Neuronal stem cell (in vitro differentiated cells): ENCODE data around the gene NXPH2.

Experiments used
- DNase-seq: peaks from one replicate; pipeline ENCODE4 v3.0.0-alpha.2; 2013; ENCODE audit warnings: low spot score
- H2AFZ ChIP-seq: one replicate; pipeline ENCODE4 v1.6.1; 2013; ENCODE audit warnings: mild to moderate bottlenecking, low read length, inconsistent platforms
- H2AK5ac ChIP-seq: 2 replicates; pipeline ENCODE4 v1.6.1; 2013; ENCODE audit warnings: low read depth, mild to moderate bottlenecking, inconsistent platforms, low read length, moderate library complexity, mixed read lengths
- H2BK120ac ChIP-seq: 2 replicates; pipeline ENCODE4 v1.6.1; 2013; ENCODE audit warnings: low read depth, mild to moderate bottlenecking, inconsistent platforms, low read length, moderate library complexity, mixed read lengths
- H2BK12ac ChIP-seq: one replicate; pipeline ENCODE4 v1.6.1; 2013; ENCODE audit warnings: low read length, inconsistent platforms
- H2BK15ac ChIP-seq: 2 replicates; pipeline ENCODE4 v1.6.1; 2013; ENCODE audit warnings: mild to moderate bottlenecking, low read length, inconsistent platforms, mixed read lengths
- H2BK5ac ChIP-seq: one replicate; pipeline ENCODE4 v1.6.1; 2013; ENCODE audit warnings: inconsistent platforms, mild to moderate bottlenecking, low read length, moderate library complexity
- H3K14ac ChIP-seq: one replicate; pipeline ENCODE4 v1.6.1; 2013; ENCODE audit warnings: low read length, inconsistent platforms
- H3K18ac ChIP-seq: 2 replicates; pipeline ENCODE4 v1.6.1; 2013; ENCODE audit warnings: low read length, inconsistent platforms
- H3K23ac ChIP-seq: 2 replicates; pipeline ENCODE4 v1.6.1; 2013; ENCODE audit warnings: low read depth, mild to moderate bottlenecking, mixed read lengths, low read length, inconsistent platforms; ENCODE audit not compliant: poor library complexity
- H3K27ac ChIP-seq: replicated peaks from 3 replicates; pipeline ENCODE4 v1.5.1; 2013; ENCODE audit warnings: low read length, inconsistent platforms
- H3K27me3 ChIP-seq, 3 experiments: 2 replicates each; pipeline ENCODE4 v1.6.1; 2013; ENCODE audit warnings: low read length in 3 of 3, mild to moderate bottlenecking in 2 of 3, inconsistent platforms in 1 of 3, low read depth in 1 of 3, mixed read lengths in 1 of 3, moderate library complexity in 1 of 3; ENCODE audit not compliant: control insufficient read depth in 3 of 3, insufficient read depth in 3 of 3
- H3K36me3 ChIP-seq, 2 donors: replicated peaks in 1 of 2; 2 replicates each; pipeline ENCODE4 v1.6.1; 2013; ENCODE audit warnings: low read length in 2 of 2; ENCODE audit not compliant: control insufficient read depth in 2 of 2, insufficient read depth in 2 of 2
- H3K4ac ChIP-seq: 2 replicates; pipeline ENCODE4 v1.6.1; 2013; ENCODE audit warnings: inconsistent platforms, mild to moderate bottlenecking, low read length, moderate library complexity
- H3K4me1 ChIP-seq, 2 donors: 1 replicate in 1 of 2; 2 replicates in 1 of 2; pipeline ENCODE4 v1.6.1; 2013; ENCODE audit warnings: low read length in 2 of 2, low read depth in 1 of 2; ENCODE audit not compliant: control insufficient read depth in 2 of 2, insufficient read depth in 1 of 2
- H3K4me2 ChIP-seq: one replicate; pipeline ENCODE4 v1.6.1; 2013; ENCODE audit warnings: mild to moderate bottlenecking, low read length, inconsistent platforms; ENCODE audit not compliant: insufficient read depth, poor library complexity, severe bottlenecking
- H3K4me3 ChIP-seq, 2 donors: 2 replicates each; pipeline ENCODE4 v1.5.1; 2013; ENCODE audit warnings: low read length in 2 of 2, mild to moderate bottlenecking in 2 of 2, inconsistent platforms in 1 of 2, moderate library complexity in 1 of 2
- H3K79me1 ChIP-seq: one replicate; pipeline ENCODE4 v1.6.1; 2013; ENCODE audit warnings: low read depth, mild to moderate bottlenecking, inconsistent platforms, low read length, moderate library complexity
- H3K9ac ChIP-seq: one replicate; pipeline ENCODE4 v1.6.1; 2013; ENCODE audit warnings: mild to moderate bottlenecking, low read depth, low read length, inconsistent platforms; ENCODE audit not compliant: poor library complexity
- H3K9me3 ChIP-seq, 2 donors: replicated peaks in 1 of 2; 2 replicates each; pipeline versions ENCODE3 to v1.6.1; 2013; ENCODE audit warnings: low read length in 2 of 2, mild to moderate bottlenecking in 2 of 2, inconsistent platforms in 1 of 2, low read depth in 1 of 2, mixed read lengths in 1 of 2, moderate library complexity in 1 of 2; ENCODE audit not compliant: control insufficient read depth in 2 of 2, insufficient read depth in 1 of 2
- H4K8ac ChIP-seq: one replicate; pipeline ENCODE4 v1.6.1; 2013; ENCODE audit warnings: low read depth, mild to moderate bottlenecking, inconsistent platforms, low read length, moderate library complexity
- H4K91ac ChIP-seq: one replicate; pipeline ENCODE4 v1.6.1; 2013; ENCODE audit warnings: low read length, low read depth, mild to moderate bottlenecking, inconsistent platforms; ENCODE audit not compliant: poor library complexity
- WGBS, 2 donors: extraction: QIAGEN DNeasy Blood & Tissue Kit; methylation state at CpG; one replicate each; pipeline ENCODE4 v1.1.7; 2013; ENCODE audit warnings: missing lambda C conversion rate in 2 of 2, mixed read lengths in 1 of 2; ENCODE audit not compliant: insufficient read length in 2 of 2, insufficient replicate concordance in 1 of 2; ENCODE audit errors: extremely low coverage in 2 of 2; 5-methylcytosine and 5-hydroxymethylcytosine counted together

The NXPH2 gene

GRCh38 chr2:138637686-138638085 is 142.5 kb downstream of the NXPH2 start:
- peaks cover 0 to 3% of the 10 kb centered on the region in 2 donors for H3K9me3 ChIP-seq
- WGBS, 2 donors: no CpG with 5 or more reads among the region's 5 CpGs

GRCh38 chr2:138637061-138637460 is 143.1 kb downstream of the NXPH2 start:
- no peak overlapping the region for H4K91ac ChIP-seq
- H2BK120ac ChIP-seq: no peak overlapping the region
- no peak overlapping the region for H3K4ac ChIP-seq
- no peaks in the 10 kb centered on the region for H3K36me3 ChIP-seq
- no peak overlapping the region for H3K27ac ChIP-seq
- no peak overlapping the region for H2AFZ ChIP-seq
- no peak for DNase-seq
- H3K27me3 ChIP-seq: no peaks in the 10 kb centered on the region
- H2AK5ac ChIP-seq: no peak overlapping the region
- no peak overlapping the region for H3K14ac ChIP-seq
- no peak overlapping the region for H3K4me3 ChIP-seq
- whole genome bisulfite sequencing, 2 donors: no CpG with 5 or more reads among the region's 4 CpGs
- H4K8ac ChIP-seq: no peak overlapping the region
- no peak overlapping the region for H3K18ac ChIP-seq
- H3K4me2 ChIP-seq: no peak overlapping the region
- H3K9ac ChIP-seq: no peak overlapping the region
- H3K79me1 ChIP-seq: no peaks in the 10 kb centered on the region
- no peak overlapping the region for H2BK12ac ChIP-seq
- H3K9me3 ChIP-seq: peaks cover 0 to 3% of the 10 kb centered on the region in 2 donors
- no peak overlapping the region for H2BK15ac ChIP-seq
- no peak overlapping the region for H2BK5ac ChIP-seq
- no peaks in the 10 kb centered on the region for H3K4me1 ChIP-seq
- no peak overlapping the region for H3K23ac ChIP-seq

More at GRCh38 chr2:138637686-138638085, 142.5 kb downstream of the NXPH2 start:
- Histone ChIP-seq H3K27me3 (no peaks in the 10 kb centered on the region), H2AK5ac (no peak overlapping the region), H3K4me3 (no peak overlapping the region), H3K4me1 (no peaks in the 10 kb centered on the region), H4K8ac (no peak overlapping the region), H3K14ac (no peak overlapping the region), H3K36me3 (no peaks in the 10 kb centered on the region), H3K4me2 (no peak overlapping the region), H2BK15ac (no peak overlapping the region), H3K9ac (no peak overlapping the region), H3K27ac (no peak overlapping the region), H3K23ac (no peak overlapping the region), H3K18ac (no peak overlapping the region), H2BK5ac (no peak overlapping the region), H3K4ac (no peak overlapping the region), H2AFZ (no peak overlapping the region), H2BK12ac (no peak overlapping the region), H2BK120ac (no peak overlapping the region), H3K79me1 (no peaks in the 10 kb centered on the region), H4K91ac (no peak overlapping the region)
- DNase-seq: no peak

GRCh38 chr2:138633049-138633448 is 147.1 kb downstream of the NXPH2 start:
- no peaks in the 10 kb centered on the region for H3K27me3 ChIP-seq
- H2AK5ac ChIP-seq: no peak overlapping the region
- no peak overlapping the region for H2BK120ac ChIP-seq
- H3K9me3 ChIP-seq: peaks cover 0 to 3% of the 10 kb centered on the region in 2 donors
- no peak overlapping the region for H3K18ac ChIP-seq
- no peak overlapping the region for H2AFZ ChIP-seq
- H3K4ac ChIP-seq: no peak overlapping the region
- no CpG with 5 or more reads among the region's 1 CpG for WGBS, 2 donors
- no peak overlapping the region for H4K91ac ChIP-seq
- H3K79me1 ChIP-seq: no peaks in the 10 kb centered on the region
- DNase-seq: no peak
- no peak overlapping the region for H3K23ac ChIP-seq
- no peak overlapping the region for H3K27ac ChIP-seq
- no peak overlapping the region for H4K8ac ChIP-seq
- no peak overlapping the region for H2BK12ac ChIP-seq
- no peak overlapping the region for H3K14ac ChIP-seq
- H3K36me3 ChIP-seq: no peaks in the 10 kb centered on the region
- no peak overlapping the region for H2BK15ac ChIP-seq
- H3K4me1 ChIP-seq: no peaks in the 10 kb centered on the region
- no peak overlapping the region for H3K9ac ChIP-seq
- no peak overlapping the region for H3K4me2 ChIP-seq
- no peak overlapping the region for H2BK5ac ChIP-seq
- no peak overlapping the region for H3K4me3 ChIP-seq

GRCh38 chr2:138632066-138632620 is 148.0 kb downstream of the NXPH2 start:
- Histone ChIP-seq H3K18ac (no peak overlapping the region), H2BK12ac (no peak overlapping the region), H2AK5ac (no peak overlapping the region), H3K79me1 (no peaks in the 10 kb centered on the region), H3K14ac (no peak overlapping the region), H3K23ac (no peak overlapping the region), H3K4me2 (no peak overlapping the region), H2BK5ac (no peak overlapping the region), H3K4me3 (no peak overlapping the region), H3K36me3 (no peaks in the 10 kb centered on the region), H3K27me3 (no peaks in the 10 kb centered on the region), H2AFZ (no peak overlapping the region), H4K91ac (no peak overlapping the region), H3K4ac (no peak overlapping the region), H3K9me3 (peaks cover 0 to 3% of the 10 kb centered on the region in 2 donors), H2BK15ac (no peak overlapping the region), H3K9ac (no peak overlapping the region), H2BK120ac (no peak overlapping the region), H3K27ac (no peak overlapping the region), H4K8ac (no peak overlapping the region), H3K4me1 (no peaks in the 10 kb centered on the region)
- DNase-seq: no peak
- WGBS, 2 donors: no CpG with 5 or more reads among the region's 2 CpGs
